AG04449 (cell line): ENCODE results near the gene PAX3.
A peak's percentile ranks its signal among the peaks of the same experiment; 100 is the strongest.

Experiments used
- CTCF ChIA-PET: fragments of 350-600 bp; formaldehyde crosslinking; extraction: SDS; loops from one replicate; lab custom pipeline; 2021; ENCODE audit warnings: antibody characterized with exemption; lab: Yijun Ruan, JAX
- POLR2A ChIA-PET: fragments of 400-600, 350-600 bp; formaldehyde crosslinking; extraction: SDS; loops from one replicate; lab custom pipeline; 2020; ENCODE audit warnings: antibody characterized with exemption, inconsistent platforms; lab: Yijun Ruan, JAX
- DNase-seq: peaks from one replicate; pipeline ENCODE4 v3.0.0-alpha.2; 2010; ENCODE audit warnings: low read depth, low spot score
- H3K4me3 ChIP-seq: 2 replicates; pipeline ENCODE4 v1.5.1; 2011; ENCODE audit warnings: low read depth, mild to moderate bottlenecking, control low read depth, low read length
- TF ChIP-seq, protein P1 (sequence below): IDR thresholded peaks from one replicate; pipeline ENCODE4 v1.5.1; 2011; ENCODE audit warnings: mild to moderate bottlenecking, moderate library complexity, low read length, control low read depth, inconsistent platforms; ENCODE audit not compliant: insufficient read depth; ENCODE audit errors: missing control alignments

The PAX3 gene

DNA sequence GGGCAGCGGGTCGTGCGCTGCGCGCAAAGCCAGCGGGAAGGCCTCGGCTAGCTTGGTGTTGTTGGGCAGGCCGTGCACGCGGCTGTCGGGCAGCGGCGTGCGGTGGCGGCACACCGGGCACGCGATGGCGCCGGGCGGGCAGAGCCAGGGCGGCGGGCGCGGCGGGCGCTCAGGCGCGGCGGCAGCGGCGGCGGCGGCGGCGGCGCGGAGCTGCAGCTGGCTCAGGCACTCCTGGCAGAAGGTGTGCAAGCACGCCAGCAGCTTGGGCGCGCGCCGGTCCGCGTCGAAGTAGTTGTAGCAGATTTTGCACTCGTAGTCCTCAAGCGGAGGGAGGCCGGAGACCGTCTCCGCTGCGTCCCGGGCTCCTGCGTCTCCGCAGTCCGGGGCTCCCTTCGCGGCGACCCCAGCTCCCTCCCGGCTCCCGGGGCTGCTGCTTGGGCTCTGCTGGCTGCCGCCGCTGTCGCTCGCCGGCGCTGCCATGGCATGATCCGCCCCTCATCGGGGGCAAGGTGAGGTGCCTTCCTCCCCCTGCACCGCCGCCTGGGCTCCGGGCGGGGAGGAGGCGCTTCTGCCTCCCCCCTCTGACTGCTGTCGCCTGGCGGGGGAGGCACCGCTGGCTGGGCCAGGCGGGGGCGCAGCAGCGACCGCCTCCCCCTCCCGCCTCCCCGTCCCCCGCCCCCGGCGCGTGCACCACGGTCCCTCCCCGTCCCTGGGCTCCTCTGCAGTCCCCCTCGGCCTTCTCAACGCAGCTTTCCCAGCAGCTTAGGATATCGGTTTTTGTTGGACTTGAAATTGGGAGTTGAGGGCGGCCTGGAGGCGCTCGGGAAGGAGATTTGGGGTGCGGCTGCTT is 21.0 kb upstream of the PAX3 start:
- ChIA-PET POLR2A (no interaction called here), CTCF (interaction anchor here (0.8 to 3.8 kb wide), 3 partner anchors 243 to 295 kb away, joined by 3 to 24 read pairs (median 4); no protein-coding TSS in a partner anchor)
- no peak for DNase-seq
- H3K4me3 ChIP-seq: peak overlapping the region; percentile 53
- TF ChIP-seq, protein P1, sequence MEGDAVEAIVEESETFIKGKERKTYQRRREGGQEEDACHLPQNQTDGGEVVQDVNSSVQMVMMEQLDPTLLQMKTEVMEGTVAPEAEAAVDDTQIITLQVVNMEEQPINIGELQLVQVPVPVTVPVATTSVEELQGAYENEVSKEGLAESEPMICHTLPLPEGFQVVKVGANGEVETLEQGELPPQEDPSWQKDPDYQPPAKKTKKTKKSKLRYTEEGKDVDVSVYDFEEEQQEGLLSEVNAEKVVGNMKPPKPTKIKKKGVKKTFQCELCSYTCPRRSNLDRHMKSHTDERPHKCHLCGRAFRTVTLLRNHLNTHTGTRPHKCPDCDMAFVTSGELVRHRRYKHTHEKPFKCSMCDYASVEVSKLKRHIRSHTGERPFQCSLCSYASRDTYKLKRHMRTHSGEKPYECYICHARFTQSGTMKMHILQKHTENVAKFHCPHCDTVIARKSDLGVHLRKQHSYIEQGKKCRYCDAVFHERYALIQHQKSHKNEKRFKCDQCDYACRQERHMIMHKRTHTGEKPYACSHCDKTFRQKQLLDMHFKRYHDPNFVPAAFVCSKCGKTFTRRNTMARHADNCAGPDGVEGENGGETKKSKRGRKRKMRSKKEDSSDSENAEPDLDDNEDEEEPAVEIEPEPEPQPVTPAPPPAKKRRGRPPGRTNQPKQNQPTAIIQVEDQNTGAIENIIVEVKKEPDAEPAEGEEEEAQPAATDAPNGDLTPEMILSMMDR: no peak

DNA sequence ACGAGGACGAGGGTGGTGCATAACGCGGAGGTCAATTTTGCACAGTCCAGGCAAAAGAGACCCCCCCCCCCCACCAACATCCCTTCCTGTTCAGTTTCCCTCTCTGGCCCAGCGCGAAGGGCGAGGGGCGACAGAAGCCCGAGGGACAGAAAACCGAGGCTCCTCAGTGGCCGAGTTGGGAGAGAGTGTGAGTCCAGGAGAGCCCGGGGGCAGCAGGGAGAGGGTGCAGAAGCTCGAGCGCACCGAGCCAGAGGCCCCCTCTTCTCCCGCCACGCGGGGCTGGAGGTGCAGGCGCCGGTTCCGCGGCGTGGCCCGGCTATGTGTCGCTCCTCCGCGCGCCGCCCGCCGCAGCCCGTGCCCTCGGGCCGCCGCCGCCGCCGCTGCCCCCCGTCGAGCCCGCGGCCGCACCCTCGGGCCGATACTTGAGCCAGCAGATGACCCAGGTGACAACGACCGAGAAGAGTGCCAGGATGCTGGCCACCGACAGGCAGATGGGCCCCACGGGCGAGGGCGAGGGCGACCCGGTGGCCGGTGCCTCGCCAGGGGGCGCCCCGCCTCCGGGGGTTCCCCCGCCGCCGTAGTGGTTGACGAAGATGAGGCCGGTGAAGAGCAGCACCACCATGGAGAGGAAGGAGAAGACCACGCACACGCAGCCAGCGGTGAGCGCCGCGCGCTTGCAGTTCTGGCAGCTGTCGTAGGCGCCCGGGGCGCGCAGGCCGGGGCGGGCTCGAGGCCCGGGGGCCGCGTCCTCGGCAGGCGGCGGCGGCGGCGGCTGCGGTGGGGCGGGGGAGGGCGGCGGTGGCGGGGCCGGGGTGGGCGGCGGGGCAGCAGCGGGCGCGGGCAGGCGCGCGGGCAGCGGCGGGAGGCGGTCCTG is 20.2 kb upstream of the PAX3 start:
- TF ChIP-seq, protein P1: peak; percentile 20
- ChIA-PET CTCF (interaction anchor here (0.8 to 3.8 kb wide), 16 partner anchors 11 to 372 kb away, joined by 3 to 24 read pairs (median 4); no protein-coding TSS in a partner anchor), POLR2A (no interaction called here)
- H3K4me3 ChIP-seq: peak overlapping the region; percentile 54
- DNase-seq: no peak

DNA sequence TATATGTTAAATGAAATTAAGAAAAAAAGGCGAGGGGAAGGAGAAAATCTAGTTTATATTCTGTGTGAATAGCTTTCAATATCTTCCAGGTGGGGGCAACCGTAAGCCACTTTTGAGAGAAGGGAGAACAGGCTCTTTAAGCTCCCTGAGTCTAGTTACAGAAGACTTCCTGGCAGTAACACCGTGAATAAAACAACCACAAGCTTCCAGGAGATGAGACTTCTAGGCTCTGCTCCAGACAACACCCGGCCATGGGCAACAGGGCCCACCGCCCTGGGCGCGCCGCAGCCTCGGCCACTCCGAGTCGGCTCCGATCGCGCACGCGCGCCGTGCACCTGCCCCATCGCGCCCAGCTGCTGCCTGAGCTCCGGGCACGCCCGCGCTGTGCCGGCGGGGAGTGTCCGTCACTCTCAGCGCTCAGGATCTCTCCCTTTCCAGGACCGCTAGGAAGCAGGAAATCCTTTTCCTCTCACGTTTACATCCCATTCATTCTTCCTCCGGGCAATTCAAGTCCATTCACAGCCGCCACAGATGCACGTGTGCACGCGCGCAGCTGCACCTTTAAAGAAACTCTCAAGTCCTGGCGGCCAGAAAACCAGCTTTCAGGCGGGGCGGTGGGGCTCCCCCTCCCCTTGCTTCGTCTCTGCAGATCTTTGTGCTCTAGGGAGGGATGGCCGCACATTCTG is 19.4 kb upstream of the PAX3 start:
- CTCF ChIA-PET: interaction anchor here (0.6 to 3.8 kb wide), 21 partner anchors 12 to 372 kb away, joined by 3 to 24 read pairs (median 3); partner anchors contain the start of gene PAX3
- POLR2A ChIA-PET: interaction anchor here (0.8 kb wide), 2 partner anchors 19 to 21 kb away, joined by 3 read pairs; partner anchors contain the start of gene PAX3
- no peak for DNase-seq
- TF ChIP-seq, protein P1: peak; percentile 26
- H3K4me3 ChIP-seq: peak overlapping the region; percentile 54

DNA sequence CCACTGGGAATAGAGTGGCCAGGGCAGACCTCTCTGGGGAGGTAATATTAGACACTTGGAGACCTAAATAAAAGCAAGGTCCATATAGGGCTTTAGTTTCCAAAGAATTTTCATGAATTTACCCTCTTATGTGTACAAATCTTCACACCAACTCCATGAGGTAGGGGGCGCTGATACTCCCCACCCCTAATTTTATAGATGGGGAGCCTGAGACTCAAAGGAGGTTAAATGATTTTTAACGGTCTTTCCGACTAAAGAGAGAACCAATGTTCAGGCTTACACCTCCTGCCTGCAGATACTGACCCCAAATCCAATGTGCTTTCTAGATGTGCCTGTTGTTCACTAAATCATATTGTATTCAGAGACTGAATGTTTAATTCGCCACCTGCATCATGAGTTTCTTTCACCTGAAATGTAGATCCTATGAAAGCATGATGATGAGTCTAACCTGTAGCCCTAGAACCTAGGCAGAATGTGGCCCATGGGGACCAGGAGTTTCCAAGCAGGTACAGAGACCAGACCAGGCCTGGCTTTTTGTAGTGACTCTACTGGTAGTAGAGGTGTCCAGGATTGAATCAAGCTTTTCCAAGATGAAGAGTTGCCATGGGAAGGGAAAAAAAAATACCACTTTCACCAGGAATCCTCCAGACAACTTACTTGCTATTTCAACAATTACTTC is 16.8 kb upstream of the PAX3 start:
- POLR2A ChIA-PET: no interaction called here
- CTCF ChIA-PET: no interaction called here
- TF ChIP-seq, protein P1: no peak
- no peak overlapping the region for H3K4me3 ChIP-seq
- DNase-seq: no peak

DNA sequence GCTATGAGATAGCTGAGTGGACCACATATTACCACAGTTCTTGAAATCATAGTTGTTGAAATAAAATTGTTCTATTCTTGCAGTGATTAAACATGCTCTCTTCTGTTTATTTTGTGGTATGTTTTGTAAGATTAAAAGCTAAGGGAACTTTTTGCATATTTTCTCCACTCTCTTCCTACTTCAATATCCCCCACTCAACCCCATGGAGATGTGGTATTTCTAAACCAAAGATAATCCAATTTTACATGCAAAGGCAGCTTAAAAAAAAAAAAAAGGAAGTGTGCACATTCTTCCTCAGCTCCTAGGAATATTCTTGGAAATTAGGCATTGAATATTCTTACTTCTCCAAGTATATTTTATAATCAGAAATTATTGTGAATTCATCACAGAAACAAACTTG is 15.0 kb upstream of the PAX3 start:
- POLR2A ChIA-PET: interaction anchor here (0.5 kb wide), 1 partner anchor 24 kb away, joined by 3 read pairs; no protein-coding TSS in a partner anchor
- CTCF ChIA-PET: interaction anchor here (0.8 to 1.1 kb wide), 5 partner anchors 12 to 299 kb away, joined by 3 to 5 read pairs (median 3); no protein-coding TSS in a partner anchor

More for the DNA sequence above, 15.0 kb upstream of the PAX3 start:
- no peak overlapping the region for H3K4me3 ChIP-seq
- TF ChIP-seq, protein P1: no peak
- no peak for DNase-seq
